C4-2B (cell line): ENCODE results near the gene ARHGAP26.

Source experiments
- H3K27ac ChIP-seq: fragments of 450-650 bp; 2 replicates; pipeline ENCODE4 v1.5.1; 2017
- ZFX ChIP-seq: fragments of 450-650 bp; IDR thresholded peaks from 2 replicates; pipeline ENCODE4 v1.6.1; 2017
- TF ChIP-seq, protein P1 (sequence below): fragments of 450-650 bp; conservative IDR thresholded peaks from 2 replicates; pipeline ENCODE4 v1.5.1; 2017; ENCODE audit warnings: mild to moderate bottlenecking

ARHGAP26 gene

DNA sequence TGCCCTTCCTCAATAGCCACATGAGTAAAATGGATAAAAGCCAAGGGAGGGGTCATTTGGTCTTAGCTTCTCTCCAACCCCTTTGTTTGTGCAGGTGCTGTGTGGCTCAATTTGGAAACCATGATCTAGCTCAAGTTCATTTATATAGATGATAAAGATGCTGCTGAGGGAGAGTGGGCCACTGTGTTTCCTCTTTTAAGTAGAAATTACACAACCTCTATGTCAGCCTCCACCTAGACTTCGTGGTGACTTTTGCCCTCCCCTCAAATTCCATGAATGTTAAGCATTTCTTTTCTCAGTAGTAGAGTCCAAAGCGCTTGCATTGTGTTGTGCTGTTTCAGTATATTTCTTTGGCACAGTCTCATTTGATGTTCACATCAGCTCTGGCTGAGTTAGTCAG, 241.4 kb downstream of the ARHGAP26 start:
- no peak for TF ChIP-seq ZFX
- TF ChIP-seq, protein P1, sequence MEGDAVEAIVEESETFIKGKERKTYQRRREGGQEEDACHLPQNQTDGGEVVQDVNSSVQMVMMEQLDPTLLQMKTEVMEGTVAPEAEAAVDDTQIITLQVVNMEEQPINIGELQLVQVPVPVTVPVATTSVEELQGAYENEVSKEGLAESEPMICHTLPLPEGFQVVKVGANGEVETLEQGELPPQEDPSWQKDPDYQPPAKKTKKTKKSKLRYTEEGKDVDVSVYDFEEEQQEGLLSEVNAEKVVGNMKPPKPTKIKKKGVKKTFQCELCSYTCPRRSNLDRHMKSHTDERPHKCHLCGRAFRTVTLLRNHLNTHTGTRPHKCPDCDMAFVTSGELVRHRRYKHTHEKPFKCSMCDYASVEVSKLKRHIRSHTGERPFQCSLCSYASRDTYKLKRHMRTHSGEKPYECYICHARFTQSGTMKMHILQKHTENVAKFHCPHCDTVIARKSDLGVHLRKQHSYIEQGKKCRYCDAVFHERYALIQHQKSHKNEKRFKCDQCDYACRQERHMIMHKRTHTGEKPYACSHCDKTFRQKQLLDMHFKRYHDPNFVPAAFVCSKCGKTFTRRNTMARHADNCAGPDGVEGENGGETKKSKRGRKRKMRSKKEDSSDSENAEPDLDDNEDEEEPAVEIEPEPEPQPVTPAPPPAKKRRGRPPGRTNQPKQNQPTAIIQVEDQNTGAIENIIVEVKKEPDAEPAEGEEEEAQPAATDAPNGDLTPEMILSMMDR, result no peak
- H3K27ac ChIP-seq, result no peak overlapping the region

DNA sequence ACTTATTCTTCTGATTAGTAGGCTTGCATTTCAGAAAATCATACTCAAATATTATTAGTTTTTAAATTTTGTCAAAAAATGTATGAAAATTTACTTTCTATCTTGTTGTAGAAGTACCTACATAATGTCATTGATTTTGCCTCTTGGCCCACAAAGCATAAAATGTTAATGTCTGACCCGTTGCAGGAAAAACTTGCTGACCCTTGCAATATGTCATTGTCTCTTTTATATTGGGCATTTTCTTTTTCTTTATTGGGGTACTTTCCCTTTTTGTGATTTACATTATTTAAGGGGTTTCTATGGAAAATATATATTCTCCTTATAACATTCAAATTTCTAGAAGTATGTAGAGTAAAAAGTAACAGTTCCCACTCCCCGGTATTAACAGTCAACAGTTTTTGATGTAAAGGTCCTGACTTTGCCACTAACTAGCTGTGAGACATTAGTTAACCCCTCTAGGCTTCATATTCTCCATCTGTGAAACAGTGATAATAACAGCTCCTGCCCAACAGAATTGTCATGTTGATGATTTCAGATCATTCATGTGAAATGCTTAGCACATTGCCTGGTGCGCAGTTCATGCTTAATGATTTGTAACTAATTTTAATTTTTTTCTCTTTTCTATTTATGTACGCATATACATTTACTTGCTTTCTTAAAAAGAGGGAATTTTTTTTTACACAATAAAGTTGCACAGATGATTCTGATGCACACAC, 243.2 kb downstream of the ARHGAP26 start:
- no peak for TF ChIP-seq ZFX
- TF ChIP-seq, protein P1, result no peak
- H3K27ac ChIP-seq, result no peak overlapping the region

DNA sequence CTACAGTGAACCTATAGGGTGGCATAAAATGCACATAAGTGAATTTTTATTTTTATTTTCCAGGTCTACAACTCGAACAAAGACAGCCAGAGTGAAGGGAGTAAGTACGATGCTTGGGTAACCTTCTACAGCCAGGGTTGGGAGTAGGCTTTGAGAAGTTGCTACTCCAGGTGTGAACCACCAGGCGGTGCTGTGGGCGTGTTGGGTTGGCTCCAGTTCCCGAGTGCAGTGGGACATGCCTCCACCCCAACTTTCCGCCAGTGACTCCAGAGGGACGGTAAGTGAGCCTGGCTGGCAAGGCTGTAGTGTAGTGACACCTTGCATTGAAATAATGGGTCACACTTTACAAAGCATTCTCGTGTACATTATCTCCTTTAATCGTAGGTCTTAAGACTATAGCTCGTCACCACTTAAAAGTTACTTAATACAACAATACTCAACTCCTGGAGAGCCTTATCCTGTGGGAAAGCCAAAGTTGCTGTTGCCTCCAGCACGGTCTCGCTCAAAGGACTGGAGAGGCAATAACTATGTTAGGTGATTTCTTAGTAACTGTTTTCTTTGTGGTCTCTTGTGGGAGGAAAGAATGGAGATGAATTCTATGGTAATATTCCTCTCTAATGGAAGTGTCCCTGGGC, 244.0 kb downstream of the ARHGAP26 start:
- no peak overlapping the region for H3K27ac ChIP-seq
- no peak for TF ChIP-seq ZFX
- TF ChIP-seq, protein P1, result peak; percentile 69

DNA sequence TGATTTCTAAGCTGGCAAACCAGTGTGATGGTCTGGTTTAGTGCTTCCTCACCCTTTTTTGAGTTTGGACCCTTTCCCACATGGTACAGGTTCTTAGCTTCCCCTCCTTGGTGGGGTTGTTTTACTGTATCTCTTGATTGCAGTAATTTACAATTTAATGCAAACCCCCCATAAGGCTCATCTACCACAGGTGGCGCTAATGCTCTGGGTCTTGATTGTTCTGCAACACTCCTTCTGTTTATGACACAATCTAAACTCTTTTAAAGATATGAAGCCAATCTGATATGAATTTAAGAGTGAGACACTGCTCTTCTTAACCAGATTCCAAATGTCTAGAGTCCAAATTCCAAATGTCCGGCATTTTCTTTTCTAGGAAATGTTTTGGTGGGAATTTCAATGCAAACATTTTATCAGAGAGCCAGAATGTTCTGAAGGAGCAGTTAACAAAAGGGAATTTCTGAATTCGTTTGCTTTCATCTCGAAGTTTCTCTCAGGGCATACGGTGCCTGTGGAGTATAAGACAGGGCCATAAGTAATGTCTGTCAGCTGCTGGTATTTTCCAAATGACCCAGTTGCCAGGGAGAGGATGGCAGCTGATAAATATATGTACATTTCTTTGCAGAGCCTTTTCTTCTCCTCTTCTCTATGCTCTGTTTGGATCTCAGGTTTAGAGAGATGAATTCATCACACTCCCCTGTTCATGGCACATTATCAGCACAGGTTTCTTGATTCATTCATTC, 246.8 kb downstream of the ARHGAP26 start:
- H3K27ac ChIP-seq, result no peak overlapping the region
- TF ChIP-seq ZFX, result no peak
- TF ChIP-seq, protein P1, result peak; percentile 80

DNA sequence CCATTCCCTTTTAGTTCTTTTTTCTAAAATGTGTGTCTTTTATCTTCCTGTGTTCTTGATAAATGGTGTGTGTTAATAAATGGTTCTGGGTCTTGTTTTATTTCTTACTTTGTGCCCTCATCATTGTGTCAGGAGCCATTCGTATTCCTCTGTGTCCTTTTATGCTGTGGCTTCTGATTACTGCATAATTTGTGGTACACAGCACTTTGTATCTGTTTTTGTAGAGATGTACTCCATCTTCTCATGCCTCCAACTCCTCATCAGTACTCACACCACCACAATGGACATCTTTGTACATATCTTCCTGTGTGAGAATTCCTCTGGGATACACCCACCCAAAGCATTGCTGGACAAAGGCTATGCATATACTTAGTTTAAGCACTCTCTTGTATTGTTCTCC, 247.4 kb downstream of the ARHGAP26 start:
- TF ChIP-seq, protein P1, result no peak
- no peak for TF ChIP-seq ZFX
- H3K27ac ChIP-seq, result no peak overlapping the region

DNA sequence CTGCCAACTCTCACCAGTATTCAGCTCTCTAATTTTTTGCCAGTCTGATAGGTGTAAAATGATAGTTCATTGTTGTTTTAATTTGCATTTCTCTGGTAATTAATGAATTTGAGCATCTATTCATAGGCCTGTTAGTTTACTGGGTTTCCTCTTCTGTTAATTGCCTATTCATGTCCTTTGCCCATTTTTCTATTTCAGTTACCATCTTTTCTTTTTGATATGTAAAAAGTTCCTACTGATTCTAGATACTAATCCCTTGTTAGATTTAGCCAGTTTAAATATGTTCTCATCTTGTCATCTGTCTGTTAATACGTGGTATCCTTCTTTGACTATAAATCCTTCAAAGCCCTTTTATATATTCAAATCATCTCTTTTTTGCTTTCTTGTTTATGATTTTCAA, 247.8 kb downstream of the ARHGAP26 start:
- H3K27ac ChIP-seq, result no peak overlapping the region
- TF ChIP-seq, protein P1, result no peak
- TF ChIP-seq ZFX, result no peak

DNA sequence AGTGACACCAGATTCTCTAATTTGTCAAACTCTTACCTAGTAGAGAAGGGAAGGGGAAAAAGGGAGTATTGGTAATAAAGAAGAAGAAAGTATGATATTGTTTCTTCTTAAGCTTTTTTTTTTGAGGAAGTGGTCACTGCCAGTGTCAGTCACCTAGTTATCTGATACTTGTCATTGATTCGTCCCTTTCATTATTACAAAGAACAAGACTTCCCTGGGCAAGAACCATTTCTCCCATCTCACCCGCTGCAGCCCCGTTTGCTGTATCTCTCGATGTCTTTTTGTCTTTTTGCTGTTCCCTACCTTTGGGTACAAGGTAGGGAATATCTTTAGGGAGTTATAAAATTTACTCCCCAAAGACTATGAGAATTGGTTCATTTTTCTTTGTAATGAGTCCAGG, 249.0 kb downstream of the ARHGAP26 start:
- TF ChIP-seq ZFX, result no peak
- TF ChIP-seq, protein P1, result no peak
- no peak overlapping the region for H3K27ac ChIP-seq
